Fibroblast of upper back skin (primary cell): ENCODE data around the gene MACC1.

Experiments
- DNase-seq: peaks from one replicate; pipeline ENCODE4 v3.0.0-alpha.2; 2013

MACC1 gene, protein sequence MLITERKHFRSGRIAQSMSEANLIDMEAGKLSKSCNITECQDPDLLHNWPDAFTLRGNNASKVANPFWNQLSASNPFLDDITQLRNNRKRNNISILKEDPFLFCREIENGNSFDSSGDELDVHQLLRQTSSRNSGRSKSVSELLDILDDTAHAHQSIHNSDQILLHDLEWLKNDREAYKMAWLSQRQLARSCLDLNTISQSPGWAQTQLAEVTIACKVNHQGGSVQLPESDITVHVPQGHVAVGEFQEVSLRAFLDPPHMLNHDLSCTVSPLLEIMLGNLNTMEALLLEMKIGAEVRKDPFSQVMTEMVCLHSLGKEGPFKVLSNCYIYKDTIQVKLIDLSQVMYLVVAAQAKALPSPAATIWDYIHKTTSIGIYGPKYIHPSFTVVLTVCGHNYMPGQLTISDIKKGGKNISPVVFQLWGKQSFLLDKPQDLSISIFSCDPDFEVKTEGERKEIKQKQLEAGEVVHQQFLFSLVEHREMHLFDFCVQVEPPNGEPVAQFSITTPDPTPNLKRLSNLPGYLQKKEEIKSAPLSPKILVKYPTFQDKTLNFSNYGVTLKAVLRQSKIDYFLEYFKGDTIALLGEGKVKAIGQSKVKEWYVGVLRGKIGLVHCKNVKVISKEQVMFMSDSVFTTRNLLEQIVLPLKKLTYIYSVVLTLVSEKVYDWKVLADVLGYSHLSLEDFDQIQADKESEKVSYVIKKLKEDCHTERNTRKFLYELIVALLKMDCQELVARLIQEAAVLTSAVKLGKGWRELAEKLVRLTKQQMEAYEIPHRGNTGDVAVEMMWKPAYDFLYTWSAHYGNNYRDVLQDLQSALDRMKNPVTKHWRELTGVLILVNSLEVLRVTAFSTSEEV

DNA sequence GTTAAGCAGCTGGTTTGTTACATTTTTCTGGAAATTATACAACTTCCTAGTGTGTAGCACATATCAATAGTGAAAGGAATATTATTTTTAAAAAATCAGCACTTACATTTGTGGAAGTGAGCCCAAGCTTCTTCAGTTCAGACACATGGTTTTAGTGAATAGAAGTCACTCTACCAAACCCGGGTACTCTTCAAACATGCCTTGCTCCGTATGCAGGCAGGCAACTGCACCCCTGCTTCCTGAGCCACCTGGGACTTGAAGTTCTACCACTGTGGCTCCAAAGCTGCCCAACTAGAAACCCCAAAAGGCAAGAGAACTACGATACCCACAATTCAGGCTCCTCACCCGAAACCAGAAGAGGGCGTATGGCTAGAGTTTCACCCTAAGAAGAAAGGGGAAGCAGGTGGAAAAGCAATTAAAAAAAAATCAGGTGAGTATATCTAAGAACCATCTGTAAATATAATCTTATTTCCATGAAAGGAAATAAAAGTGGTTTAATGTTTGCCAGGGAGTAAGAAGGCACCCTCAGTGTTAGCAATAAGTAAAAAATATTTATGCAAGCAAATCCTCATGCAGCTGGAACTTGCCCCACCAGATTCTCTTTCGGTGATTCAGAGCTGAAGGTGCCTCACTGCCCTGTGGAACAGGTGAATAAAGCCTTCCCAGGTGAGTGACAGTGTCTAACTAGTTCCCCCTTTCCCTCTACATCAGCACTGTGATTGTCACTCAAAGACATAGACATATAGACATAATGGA, at the start of gene MACC1:
TSS of gene MACC1 (minus strand) at position 192 of the 756 bp plus-strand sequence. CDS start 55,522 bp downstream, outside the sequence.
- DNase-seq, result no peak

DNA sequence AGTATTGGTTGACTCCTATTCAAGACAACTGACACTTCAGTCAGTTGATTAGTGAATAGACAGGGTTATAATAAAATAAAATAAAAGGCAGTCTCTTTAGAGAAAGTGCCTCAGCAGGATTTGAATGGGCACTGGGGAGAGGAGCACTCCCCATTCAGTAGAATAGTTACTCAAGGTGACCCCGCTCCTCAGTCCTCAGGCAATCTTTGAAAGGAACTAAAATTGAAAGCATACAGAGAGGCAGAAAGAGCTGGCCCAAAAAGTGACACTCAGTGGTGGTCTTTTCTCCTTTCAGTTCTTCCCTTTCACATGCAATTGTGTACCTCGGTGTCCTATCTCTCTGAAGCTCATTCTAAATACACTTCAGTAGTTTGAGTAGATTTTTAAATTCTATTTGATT, 47.4 kb upstream of the MACC1 start:
- no peak for DNase-seq

DNA sequence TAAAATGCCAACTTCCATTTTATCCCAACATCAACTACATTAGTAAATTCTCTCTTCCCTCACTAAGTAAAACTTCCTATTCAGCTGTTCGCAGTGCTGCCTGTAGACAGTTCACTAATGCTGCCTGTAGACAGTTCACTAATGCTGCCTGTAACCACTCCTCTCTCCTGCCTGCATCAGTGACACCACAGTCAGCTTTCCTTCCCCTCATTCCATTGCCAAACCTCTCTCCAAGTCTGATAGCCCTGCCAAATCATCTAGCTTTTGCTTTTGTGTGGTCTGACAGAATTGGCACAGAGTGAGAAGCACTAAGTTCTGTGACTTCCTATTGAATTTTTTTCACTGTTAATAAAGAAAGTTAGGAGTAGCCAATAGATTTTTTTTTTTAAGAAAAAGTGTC, 43.0 kb upstream of the MACC1 start:
- peak; percentile 90 for DNase-seq

DNA sequence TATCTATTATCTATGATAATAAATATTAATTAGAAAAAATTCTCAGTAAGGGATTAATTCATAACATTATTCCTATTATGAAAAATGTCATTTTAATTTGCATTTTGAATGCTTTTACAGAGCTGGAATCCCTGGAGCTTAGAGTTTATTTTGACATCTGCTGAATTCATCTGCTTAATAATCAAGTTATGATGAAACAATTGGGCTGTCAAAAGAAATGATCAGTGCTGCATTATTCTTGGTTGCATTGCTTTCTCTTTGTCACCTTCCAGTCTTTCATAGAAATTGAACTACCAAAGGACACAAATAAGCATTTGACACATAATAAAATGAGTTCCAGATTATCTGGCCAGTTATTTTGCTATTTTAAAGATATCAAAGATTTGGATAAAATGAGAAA, 40.0 kb upstream of the MACC1 start:
- no peak for DNase-seq

DNA sequence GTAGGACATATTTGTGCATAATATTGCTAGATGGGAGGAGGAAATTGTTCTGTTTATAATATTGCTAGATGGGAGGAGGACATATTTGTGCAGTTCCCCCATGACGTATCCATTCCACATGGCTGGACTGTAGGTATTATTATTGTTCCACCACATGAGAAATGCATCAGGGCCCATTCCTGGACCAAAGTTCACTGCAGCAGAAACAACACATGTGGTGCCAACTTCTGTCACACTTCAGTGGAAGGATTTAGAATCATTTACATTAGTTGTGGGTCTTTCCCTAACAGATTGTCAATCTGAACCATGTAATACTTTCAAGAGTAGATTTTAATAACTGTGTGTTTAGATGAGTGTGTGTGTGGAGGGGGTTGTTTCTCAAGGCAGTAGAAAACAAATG, 32.7 kb upstream of the MACC1 start:
- no peak for DNase-seq

DNA sequence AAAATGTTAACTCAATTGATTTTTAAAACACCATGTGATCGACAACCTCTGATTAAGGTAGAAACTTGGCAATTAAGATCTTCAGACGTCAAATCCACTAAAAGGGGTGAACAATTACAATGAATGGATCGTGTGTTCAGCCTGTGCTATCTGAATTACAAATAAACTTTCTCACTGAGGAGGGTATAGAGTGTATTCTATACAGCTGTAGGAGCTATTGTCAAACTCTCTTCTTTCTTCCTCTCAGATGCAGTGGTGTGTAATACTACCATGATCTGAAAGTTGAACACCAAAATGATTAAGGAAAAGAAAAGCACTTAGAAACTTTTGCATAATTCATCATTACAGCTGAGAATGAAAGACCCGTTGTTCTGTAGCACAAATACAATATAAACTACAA, 32.2 kb upstream of the MACC1 start:
- no peak for DNase-seq

DNA sequence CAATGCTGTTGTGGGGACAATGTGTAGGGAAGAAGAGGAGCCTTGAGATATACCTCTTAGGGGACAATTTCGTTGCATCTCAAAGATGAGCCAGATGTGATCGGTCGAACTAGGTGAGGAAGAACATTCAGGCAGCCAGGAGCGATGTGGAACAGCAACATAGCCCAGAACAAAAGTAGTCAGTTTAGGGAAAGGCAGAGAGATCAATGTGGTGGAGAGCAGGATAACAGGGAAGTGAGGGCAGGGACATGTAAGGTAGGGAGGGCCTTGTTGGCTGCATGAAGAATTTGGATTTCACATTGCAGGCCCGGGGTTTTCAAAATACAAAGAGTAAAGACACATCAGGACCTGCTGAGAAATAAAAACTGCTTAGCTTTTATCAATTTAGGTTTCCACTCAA, 29.1 kb upstream of the MACC1 start:
- no peak for DNase-seq

DNA sequence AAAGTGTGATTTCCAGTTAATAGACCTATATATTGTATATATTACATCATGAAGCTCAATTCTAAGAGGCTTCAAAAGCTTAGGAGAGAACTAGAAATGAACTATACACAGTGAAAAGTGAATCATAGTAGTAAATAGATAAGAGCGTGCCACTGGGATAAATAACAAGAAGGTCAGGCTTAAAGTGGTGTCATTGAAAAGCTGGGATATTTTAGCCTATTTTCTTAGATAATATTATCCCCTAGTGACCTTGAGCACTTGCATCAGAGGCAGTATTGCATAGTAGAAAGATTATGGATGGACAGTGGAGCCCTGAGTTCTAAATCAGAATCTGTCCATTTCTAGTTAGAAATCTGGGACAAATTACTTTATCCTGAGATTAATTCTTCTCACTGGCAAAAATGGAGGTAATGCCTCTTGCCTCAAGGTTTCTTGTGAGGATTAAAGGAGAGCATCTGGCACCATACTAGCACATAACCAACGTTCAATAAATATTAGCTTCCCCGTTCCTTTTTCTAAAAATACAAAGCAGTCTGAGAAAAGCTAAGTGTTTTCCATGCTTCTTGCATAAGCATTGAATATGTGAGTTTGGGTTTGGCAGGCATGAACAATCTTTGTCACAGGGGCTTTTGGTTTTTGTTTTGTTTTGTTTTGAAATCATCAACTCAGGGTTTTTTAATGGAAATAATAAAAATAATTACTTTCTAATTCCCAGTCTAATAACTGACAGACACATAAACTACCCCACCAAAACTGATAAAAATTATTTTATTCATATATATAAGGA, 27.3 kb upstream of the MACC1 start:
- no peak for DNase-seq

DNA sequence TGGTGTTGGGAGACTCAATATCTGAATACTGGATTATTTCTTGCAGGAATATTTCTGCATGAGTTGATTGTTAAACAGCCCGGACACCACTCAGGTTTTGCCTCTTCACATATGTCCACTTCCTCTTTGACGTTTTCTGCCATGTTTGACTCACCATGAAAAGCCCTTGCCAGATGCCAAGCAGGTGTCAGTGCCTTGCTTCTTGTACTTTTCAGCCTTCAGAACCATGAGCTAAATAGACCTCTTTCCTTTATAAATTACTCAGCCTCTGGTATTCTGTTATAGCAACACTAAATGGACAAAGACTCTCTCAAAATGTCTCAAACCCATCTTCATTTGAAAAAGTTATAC, 24.7 kb upstream of the MACC1 start:
- no peak for DNase-seq

DNA sequence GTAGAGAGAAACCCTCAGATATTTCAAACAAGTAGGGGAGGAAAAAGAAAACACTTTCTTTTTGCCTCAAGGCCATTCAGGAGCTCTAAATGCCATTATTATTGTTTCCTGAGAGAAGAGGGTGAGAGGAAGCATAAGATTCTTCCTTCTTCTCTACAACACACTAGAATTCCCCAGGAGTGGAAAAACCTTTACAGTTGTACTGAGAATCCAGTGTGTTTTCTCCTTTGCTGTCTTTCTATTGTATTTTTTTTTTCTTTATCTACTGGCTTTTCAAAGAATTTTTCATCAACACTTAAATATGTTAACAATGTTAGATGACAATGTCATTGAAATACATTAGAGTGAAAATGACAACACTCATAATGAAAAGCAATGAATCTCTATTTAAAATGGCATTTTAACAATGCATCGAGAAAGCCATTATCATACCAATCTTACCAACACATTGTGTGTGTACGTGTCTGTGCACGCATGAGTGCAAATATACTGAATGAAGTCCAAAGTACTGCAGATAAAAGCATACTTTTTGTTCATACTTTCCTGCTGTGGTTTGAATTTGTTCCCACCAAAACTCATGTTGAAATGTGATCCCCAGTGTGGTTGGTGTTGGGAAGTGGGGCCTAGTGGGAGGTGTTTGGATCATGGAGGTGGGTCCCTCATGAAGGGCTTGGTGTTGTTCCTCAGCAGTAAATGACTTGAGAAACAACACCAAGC, 24.2 kb upstream of the MACC1 start:
- DNase-seq, result peak; percentile 99

DNA sequence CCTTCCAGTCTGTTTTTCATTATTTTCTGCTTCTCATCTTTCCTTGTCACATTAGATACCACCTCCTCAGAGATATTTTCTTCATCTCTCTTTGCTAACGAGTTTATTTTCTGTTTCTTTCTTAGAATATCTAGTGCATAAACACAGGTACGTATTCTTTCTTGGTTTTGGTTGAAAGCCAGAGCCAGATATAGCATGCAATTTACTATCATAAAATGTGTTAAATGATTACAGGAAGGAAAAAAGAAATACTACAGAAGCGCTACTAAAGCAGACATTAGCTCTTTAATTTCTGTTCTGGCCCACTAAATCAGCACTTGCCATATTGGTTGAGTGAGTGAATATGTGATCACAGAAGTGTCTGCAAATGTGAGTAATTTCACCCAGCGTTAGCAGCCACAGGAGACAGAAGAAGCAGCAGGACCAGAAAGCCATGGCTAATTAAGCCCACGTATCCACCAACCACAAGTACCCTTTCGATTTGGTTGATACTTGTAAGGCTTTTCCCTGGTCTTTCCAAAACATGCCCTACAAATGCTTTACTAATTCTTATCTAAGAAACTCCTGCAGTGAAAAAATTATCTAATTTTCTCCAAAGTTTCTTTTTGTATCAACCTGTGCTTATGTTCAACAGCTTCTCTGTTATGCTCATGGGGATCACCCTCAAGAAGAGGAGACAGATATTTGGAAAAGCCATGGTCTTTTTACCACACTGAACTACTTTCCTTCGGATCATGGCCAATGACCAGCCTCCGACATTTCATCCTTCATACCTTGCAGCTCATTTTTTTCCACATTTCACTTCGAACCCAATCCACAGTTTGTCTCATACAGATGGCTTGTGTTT, 23.1 kb upstream of the MACC1 start:
- DNase-seq, result no peak

DNA sequence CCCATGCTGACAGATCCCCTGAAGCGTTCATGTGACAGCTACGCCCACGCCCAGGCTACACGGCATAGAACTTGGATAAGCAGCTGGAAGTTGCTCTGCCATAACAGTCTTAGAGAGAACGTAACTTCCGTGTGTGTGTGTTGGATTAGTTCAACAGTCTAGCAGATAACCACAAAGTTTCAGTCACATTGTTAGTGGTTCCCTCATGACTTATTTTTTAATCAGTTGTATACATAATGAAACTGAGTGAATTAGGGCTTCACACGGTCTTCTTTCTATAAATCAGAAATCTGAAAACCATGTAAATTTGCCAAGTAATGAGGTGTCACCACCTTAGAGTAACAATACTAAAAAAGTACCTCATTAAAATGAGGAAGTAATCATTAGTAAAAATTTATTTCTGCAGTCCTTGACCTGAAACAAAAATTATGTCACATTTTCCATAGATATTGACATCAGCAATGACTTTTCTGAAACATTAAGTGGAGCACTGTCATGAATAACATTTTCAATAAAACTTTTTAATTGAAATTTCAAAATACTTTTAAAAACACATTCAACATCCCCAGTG, 21.7 kb upstream of the MACC1 start:
- peak; percentile 36 for DNase-seq

DNA sequence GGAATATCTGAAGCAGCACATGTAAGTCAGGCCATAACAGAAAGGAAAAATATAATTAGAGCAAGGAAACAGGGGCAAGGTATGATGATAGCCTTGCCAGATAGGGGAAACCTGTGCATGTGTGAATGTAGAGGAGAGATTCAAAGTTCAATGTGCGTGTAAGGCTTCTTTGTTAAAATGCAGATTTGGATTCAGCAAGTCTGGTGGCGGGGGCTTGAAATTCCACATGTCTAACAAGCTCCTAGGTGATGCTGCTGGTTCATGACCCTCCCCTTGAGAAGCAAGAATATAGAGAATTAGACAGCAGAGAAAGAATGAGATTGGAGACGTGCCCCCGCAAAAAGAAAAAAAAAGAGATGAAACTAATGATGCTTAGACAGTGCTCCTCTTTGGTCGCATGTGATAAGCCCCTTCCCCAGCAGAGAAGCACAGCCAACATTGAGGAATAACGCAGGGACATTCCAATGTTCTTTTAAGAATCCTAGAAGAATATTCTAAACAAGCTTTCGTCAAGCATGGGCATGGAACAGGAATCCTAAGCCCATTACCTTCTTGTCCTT, 21.1 kb upstream of the MACC1 start:
- DNase-seq, result no peak

DNA sequence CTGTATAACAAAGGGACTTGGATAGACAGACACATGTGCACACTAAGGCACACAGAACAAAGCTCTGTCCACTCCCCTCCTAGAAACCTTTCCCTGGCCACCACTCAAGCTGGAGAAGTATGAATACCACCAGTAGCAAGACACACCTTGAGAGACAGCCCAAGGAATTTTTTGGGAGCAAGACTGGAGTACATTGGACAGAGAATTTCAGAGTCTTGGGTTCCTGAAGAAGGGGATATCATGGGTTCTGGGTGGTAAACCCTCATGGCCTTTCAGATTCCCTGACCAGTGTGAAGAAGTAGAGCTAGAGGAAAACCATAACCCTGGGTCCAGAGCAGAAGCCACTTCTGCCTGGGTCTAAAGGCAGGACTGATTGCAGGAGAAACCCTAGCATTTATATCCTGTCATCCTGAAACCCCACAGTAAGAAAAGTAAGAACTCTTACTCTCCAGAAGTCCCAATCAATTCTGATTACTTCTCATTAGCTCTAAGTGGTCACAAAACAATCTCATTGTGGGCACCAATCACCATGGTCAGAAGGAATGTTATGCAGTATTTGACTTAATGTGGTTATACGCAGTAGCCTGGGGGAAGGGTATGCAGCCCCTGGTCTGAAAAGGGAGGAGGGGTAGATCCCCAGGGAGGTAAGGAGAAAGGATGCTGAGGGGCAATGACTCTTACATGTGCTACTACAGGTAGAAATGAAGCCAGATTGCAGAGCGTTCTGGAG, 20.4 kb upstream of the MACC1 start:
- no peak for DNase-seq

DNA sequence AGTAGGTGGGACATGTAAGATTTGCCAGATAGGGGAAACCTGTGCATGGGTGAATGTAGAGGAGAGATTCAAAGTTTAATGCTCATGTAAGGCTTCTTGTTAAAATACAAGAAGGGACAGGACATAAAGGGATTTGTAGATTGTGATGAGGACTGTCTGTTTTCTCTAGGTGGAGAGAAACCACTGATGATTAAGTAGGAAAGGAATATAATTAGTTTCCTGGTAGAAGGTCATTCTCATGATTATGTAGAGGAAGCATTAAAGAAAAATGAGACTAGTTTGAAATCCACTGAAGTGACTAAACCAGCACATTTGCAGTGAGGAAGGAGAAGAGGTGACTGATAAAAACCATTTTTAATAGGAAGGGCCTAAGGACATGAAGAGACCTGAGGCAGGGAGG, 19.6 kb upstream of the MACC1 start:
- DNase-seq, result peak; percentile 73

DNA sequence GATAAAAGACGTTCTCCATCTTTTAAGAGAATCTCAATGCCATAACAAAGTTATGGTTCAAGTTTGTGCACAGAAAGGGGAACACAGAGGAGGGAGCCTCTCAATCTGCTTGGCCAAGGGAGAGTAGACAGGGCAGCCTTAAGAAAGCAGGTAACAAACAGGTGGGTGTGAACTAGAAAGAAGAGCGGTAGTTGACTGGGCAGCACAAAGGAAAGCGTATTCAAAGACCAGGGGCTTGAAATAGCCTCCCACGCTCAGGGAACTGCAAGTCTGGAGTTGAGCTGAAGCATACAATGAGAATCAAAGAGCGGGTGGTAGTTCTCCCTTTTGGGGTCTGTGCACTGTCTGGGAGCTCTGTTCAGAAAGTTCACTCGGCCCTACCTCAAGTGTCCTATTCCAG, 18.9 kb upstream of the MACC1 start:
- no peak for DNase-seq

DNA sequence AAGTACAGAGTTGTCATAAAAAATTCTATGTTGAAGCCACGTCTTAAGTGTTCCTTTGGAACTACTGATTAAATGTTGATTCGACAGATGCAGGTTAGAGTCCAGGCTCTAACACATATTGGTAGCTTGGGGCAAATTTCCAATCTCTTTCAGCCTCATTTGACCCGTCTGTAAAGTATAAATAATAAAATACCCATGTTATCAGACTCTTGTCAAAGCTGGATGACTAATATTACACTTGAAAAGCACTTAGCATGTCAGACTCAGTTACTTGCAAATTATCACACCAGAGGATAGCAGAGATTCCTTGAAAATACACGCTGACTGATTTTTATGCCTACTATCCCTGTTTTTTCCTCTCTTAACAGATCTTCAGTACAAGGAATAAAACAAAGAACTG, 18.1 kb upstream of the MACC1 start:
- peak; percentile 22 for DNase-seq

DNA sequence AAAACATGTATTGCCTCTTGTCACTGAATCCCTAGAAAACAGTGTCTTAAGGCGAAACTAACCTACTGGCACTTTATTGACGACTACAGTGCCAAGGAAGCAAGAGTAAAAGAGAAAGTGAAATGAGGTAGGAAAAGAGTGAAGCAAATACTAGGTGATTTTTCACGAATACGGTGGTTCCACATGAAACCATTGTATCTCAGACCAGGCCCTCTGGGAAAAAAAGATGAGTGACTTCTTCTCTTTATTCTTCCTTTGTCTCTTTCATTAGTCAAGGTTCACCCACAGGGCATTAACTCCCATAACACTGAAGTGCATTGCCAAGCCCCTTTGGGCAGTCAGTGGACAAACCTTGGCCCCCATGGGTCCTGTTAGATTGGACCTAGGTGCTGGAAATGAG, 16.2 kb upstream of the MACC1 start:
- DNase-seq, result no peak

DNA sequence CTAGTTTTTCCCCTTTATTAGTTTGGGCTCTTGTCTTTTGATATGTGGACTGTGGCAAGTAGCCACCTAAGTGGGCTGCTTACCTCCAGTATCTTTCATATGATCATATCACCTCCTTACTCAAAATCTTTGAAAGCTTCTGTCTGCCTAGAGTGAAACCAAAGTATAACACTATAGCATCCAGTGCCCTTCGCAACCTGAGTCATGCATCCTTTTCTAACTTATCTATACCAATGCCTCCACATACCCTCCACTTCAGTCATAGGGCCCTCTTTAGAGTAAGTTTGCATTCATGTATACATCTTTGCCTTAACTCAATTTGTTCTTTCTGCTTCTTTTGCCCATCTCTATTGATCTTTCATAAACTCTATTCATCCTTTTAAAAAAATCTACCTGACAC, 15.7 kb upstream of the MACC1 start:
- DNase-seq, result no peak
